AG04449 (cell line): ENCODE data around the gene VAC14.

ENCODE experiments used
- CTCF ChIA-PET: fragments of 350-600 bp; formaldehyde crosslinking; extraction: SDS; loops from one replicate; lab custom pipeline; 2021; ENCODE audit warnings: antibody characterized with exemption; lab: Yijun Ruan, JAX
- POLR2A ChIA-PET: fragments of 400-600, 350-600 bp; formaldehyde crosslinking; extraction: SDS; loops from one replicate; lab custom pipeline; 2020; ENCODE audit warnings: antibody characterized with exemption, inconsistent platforms; lab: Yijun Ruan, JAX
- DNase-seq: peaks from one replicate; pipeline ENCODE4 v3.0.0-alpha.2; 2010; ENCODE audit warnings: low read depth, low spot score
- H3K4me3 ChIP-seq: 2 replicates; pipeline ENCODE4 v1.5.1; 2011; ENCODE audit warnings: low read depth, mild to moderate bottlenecking, control low read depth, low read length
- CTCF ChIP-seq: IDR thresholded peaks from one replicate; pipeline ENCODE4 v1.5.1; 2011; ENCODE audit warnings: mild to moderate bottlenecking, moderate library complexity, low read length, control low read depth, inconsistent platforms; ENCODE audit not compliant: insufficient read depth; ENCODE audit errors: missing control alignments

VAC14 gene

GRCh38 chr16:70692130-70692872, 108.7 kb downstream of the VAC14 start:
- ChIA-PET CTCF (interaction anchor here (0.7 to 3.5 kb wide), 6 partner anchors 9 to 79 kb away, joined by 3 to 25 read pairs (median 4); no protein-coding TSS in a partner anchor), POLR2A (interaction anchor here (0.6 to 1.9 kb wide), 2 partner anchors 23 to 68 kb away, joined by 4 to 5 read pairs; no protein-coding TSS in a partner anchor)
- TF ChIP-seq CTCF, result no peak
- H3K4me3 ChIP-seq, result no peak overlapping the region
- no peak for DNase-seq

GRCh38 chr16:70691223-70692129, 109.5 kb downstream of the VAC14 start:
- no peak overlapping the region for H3K4me3 ChIP-seq
- TF ChIP-seq CTCF, result no peak
- DNase-seq, result peak; percentile 94
- POLR2A ChIA-PET, result interaction anchor here (0.6 to 1.9 kb wide), 2 partner anchors 24 to 69 kb away, joined by 4 to 5 read pairs; no protein-coding TSS in a partner anchor
- CTCF ChIA-PET, result interaction anchor here (0.5 to 3.5 kb wide), 5 partner anchors 47 to 85 kb away, joined by 3 to 25 read pairs (median 5); no protein-coding TSS in a partner anchor

GRCh38 chr16:70689970-70690891, 110.7 kb downstream of the VAC14 start:
- no peak for DNase-seq
- CTCF ChIA-PET, result interaction anchor here (0.9 to 4.2 kb wide), 5 partner anchors 48 to 86 kb away, joined by 4 to 60 read pairs (median 5); no protein-coding TSS in a partner anchor

GRCh38 chr16:70689035-70689969, 111.7 kb downstream of the VAC14 start:
- ChIA-PET POLR2A (no interaction called here), CTCF (interaction anchor here (1.0 to 4.2 kb wide), 5 partner anchors 12 to 87 kb away, joined by 4 to 60 read pairs (median 5); no protein-coding TSS in a partner anchor)
- TF ChIP-seq CTCF, result no peak
- H3K4me3 ChIP-seq, result no peak overlapping the region
- DNase-seq, result no peak

More at GRCh38 chr16:70689970-70690891, 110.7 kb downstream of the VAC14 start:
- POLR2A ChIA-PET, result no interaction called here
- no peak for TF ChIP-seq CTCF
- no peak overlapping the region for H3K4me3 ChIP-seq

GRCh38 chr16:70688246-70688742, 112.7 kb downstream of the VAC14 start:
- ChIA-PET CTCF (interaction anchor here (1.1 to 4.2 kb wide), 5 partner anchors 11 to 91 kb away, joined by 3 to 60 read pairs (median 6); no protein-coding TSS in a partner anchor), POLR2A (interaction anchor here (1.0 to 1.4 kb wide), 2 partner anchors 15 to 83 kb away, joined by 3 to 6 read pairs; no protein-coding TSS in a partner anchor)
- H3K4me3 ChIP-seq, result no peak overlapping the region
- TF ChIP-seq CTCF, result no peak
- DNase-seq, result no peak
